ENCODE results near the gene MYL10.
"Not testable (repeated sequence)": the region's sequence is repeated elsewhere in the genome, so short reads cannot be mapped to it uniquely, and the experiment has no call there.

The MYL10 gene

DNA sequence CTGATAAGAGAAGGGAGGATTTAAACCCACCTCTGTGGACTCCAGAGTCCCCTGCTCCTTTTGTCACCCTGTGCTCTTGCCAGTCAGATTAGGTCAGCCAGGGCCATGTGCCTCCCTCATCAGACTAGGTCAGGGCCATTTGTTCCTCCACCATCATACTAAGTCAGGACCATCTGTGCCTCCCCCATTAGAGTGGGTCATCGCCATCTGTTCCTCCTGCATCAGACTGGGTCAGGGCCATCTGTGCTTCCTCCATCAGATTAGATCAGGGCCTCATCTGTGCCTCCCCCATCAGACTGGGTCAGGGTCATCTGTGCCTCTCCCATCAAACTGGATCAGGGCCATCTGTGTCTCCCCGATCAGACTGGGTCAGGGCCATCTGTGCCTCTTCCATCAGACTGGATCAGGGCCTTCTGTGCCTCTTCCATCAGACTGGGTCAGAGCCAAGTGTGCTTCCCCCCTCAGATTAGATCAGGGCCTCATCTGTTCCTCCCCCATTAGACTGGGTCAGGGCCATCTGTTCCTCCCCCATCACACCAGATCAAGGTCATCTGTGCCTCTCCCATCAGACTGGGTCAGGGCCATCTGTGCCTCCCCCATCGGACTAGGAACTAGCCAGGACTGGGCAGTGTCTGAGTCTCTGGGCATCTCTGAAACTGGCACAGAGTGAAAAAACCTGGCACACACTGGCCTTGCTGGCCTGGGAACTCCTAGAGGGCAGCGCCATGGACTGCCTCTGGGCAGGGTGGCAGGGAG lies 11.5 kb downstream of the MYL10 start:
- no peak for DNase-seq

GRCh38 chr7:101615446-101615845 lies 13.7 kb downstream of the MYL10 start:
- no peak for DNase-seq

GRCh38 chr7:101614939-101615302 lies 14.2 kb downstream of the MYL10 start:
- DNase-seq: peak; percentile 41

GRCh38 chr7:101614098-101614938 lies 14.8 kb downstream of the MYL10 start:
- peak; percentile 27 for DNase-seq

GRCh38 chr7:101612885-101613515 lies 16.1 kb downstream of the MYL10 start:
- peak; percentile 21 for DNase-seq

DNA sequence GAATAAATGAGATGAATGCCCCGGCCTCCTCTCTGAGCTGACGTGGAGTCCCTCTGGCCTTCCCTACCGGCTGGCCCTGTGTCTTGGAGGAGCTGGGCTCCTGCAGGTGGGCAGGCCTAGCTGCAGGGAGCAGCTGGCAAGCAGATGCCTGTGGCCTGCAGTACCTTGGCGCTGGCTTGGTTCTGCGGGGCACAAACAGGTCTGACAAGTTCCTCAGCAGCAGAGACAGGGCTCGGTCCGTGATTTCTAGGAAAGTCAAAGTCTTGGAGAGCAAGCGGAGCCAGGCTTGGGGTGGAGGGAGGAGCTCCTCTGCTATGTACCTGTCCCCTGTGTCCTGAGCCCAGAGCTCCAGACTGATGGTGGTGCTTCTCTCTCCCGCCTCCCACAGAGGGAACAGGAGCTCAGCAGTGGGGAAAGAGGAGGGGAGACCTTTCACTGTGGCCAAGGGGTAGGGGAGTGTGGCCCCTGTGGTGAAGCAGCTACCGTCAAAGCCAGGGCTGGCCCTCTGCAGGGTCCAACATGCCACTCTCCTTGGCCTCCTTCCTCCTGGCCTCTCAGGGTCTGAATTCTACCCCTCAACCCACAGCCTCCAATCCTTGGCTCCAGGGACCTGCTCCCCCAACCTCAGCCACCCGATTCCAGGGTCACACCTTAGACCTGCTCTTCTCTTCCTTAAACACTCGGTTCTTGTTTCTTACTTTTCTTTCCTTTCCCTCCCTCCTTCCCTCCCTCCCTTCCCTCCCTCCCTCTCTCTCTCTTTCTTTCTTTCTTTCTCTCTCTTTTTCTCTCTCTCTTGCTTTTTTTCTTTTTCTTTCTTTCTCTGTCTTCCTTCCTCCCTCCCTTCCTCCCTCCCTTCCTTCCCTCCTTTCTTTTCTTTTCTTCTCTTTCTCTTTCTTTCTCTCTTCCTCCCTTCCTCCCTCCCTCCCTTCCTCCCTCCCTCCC lies 20.1 kb downstream of the MYL10 start:
- peak; percentile 12 for DNase-seq

GRCh38 chr7:101606498-101606923 lies 22.6 kb downstream of the MYL10 start:
- no peak for DNase-seq

- no peak for DNase-seq
Observed at GRCh38 chr7:101605611-101606497, 23.2 kb downstream of the MYL10 start.

DNA sequence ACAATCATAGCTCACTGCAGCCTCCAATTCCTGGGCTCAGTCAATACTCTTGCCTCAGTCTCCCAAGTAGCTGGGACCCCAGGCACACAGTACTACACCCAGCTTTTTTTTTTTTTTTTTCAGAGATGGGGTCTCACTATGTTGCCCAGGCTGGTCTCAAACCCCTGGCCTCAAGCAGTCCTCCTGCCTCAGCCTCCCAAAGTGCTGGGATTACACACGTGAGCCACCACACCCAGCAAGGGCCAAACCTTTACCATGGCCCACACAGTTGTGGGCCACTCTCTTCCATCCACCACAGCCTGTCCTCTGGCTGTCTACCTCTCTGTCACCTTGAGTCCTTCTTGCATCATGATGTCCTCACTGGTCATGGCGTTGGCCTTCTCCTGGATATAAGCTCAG lies 24.2 kb downstream of the MYL10 start:
- DNase-seq: not testable (repeated sequence)

GRCh38 chr7:101604331-101604933 lies 24.7 kb downstream of the MYL10 start:
- DNase-seq: no peak

- DNase-seq: peak; percentile 82
Observed at GRCh38 chr7:101602484-101603241, 26.4 kb downstream of the MYL10 start.

DNA sequence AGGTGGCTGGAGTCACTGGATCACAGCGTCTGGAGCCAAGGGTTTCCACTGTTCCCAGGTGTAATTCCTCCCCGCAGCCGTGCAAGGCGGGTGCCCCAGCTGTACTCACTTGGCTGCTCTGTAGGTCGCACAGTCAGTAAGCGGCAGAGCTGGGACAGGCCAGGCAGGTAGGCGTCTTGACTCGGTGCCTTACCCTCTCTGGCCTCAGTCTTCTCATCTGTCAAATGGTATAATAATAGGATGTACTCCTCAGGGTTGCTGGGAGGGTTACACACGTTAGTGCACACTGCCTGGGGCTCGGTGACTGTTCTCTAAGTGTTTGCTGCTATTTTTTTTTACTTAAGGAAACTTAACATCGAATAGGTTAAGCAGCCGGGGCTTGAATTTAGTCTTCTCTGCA lies 27.0 kb downstream of the MYL10 start:
- DNase-seq: no peak

DNA sequence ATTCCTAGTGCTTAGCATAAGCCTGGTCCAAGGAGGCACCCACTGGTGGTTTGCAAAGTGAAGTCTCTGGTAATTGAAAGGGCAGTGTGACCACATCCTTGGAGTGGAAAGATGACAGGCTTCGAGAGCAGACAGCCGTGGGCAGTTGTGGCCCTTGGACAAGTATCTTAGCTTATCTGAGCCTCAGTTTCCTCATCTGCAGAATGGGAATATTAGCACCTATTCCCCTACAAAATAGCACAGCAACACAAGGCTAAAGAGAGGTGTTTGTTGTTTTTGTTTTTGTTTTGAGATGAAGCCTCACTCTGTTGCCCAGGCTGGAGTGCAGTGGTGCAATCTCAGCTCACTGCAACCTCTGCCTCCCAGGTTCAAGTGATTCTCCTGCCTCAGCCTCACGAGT lies 29.3 kb downstream of the MYL10 start:
- DNase-seq: no peak

DNA sequence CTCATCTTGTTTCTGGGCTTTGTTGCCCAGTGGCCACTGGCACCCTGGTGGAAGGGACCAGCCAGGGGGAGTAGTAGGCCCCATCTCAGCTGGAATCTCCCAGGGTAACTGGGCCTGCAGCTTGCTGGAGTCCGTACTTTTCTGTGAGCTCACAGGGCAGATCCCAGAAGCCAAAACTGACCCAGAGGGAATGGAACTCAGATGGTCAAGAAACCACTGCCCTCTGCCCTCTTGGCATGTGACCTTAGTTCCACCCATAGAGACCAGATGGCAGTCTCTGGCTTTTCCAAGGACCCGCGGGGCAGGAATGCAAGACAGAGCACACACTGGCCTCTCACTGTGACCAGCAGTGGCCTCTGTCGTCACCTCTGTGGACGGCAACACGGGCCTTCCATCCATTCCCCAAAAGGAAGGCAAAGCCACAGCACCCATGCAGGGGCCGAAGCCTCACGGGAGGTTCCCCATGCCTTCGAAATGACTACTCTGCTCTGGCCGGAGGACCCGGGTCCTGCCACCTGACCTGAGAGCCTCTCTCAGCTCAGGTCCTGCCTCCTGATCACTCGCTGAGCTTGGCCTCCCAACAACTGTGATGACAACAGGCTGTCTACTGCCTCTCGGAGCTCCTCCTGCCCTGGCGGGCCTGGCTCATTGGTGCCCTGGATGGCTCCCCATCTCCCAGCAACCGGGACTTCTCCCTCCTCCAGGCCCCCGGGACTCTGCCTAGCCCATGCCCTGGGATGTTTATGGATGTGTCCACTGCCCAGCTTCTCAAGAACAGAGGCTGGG lies 29.9 kb downstream of the MYL10 start:
- DNase-seq: no peak

DNA sequence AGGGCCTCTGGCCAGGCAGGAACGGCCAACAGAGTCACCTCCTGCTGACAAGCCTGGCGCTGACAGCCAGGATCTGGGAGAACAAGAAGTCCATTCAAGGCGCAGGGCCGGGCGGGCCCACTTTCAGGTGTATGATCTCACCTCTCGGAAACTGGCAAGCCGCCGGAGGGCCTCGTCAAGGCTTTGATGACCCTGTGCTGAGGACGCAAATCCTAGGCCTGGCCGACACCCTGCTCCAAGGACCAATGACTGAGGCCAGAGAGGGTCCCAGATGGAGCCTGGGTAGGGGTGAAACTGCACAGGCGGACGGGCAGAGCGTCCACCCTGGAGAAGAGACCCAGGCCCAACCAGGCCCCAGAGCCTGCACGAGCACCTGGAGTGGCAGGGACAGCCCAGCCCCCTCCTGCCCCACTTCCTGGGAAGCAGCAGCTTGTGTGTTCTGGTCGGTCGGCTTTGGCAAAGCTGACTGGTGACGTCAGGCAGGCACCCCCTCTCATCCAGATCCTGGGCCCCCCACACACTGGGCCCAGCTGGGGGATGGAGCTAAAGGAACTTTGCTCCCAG lies 30.6 kb downstream of the MYL10 start:
- DNase-seq: peak; percentile 81

DNA sequence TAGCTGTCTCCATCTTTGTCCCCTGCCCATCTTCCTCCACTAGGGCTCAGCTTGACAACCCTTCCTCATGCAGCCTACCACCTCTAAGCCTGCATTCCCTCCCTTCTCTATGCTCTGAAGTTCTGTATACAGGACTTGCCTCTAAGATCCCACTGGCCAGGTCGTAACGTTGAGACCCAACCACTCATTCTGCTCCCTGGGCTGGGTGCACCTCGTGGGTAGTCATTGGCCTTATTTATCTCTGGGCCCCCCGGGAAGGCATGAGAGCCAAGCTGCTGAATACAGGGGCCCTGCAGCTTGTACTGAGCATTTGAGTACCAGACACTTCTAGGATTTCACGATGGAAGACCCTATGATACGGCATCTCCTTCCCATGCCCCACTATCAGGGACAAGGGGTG lies 31.2 kb downstream of the MYL10 start:
- DNase-seq: no peak

GRCh38 chr7:101596898-101597297 lies 32.2 kb downstream of the MYL10 start:
- no peak for DNase-seq

- DNase-seq: no peak
Observed at GRCh38 chr7:101595766-101596537, 33.1 kb downstream of the MYL10 start.
